Cerebellar nuclear complex (tissue), 1 donor: ENCODE results near the gene IL34.

ENCODE experiments used
- DNase-seq, 2 experiments: peaks; one replicate each; lab custom pipeline; 2025; lab: John Stamatoyannopoulos, UW

Gene IL34

GRCh38 chr16:70689035-70689969 is 42.9 kb downstream of the IL34 start:
- no peak for DNase-seq

GRCh38 chr16:70689970-70690891 is 43.9 kb downstream of the IL34 start:
- no peak for DNase-seq

- DNase-seq, result peak; percentile 93 to 94
Measured at GRCh38 chr16:70691223-70692129, 45.1 kb downstream of the IL34 start.

GRCh38 chr16:70692130-70692872 is 45.9 kb downstream of the IL34 start:
- no peak for DNase-seq

- no peak for DNase-seq
Measured at GRCh38 chr16:70692873-70693671, 46.7 kb downstream of the IL34 start.

- DNase-seq, result no peak
Measured at GRCh38 chr16:70694088-70694867, 47.9 kb downstream of the IL34 start.

GRCh38 chr16:70694868-70695218 is 48.5 kb downstream of the IL34 start:
- DNase-seq, result no peak

GRCh38 chr16:70695331-70696070 is 49.1 kb downstream of the IL34 start:
- no peak for DNase-seq

- DNase-seq, result no peak
Measured at GRCh38 chr16:70696355-70696754, 50.0 kb downstream of the IL34 start.

- no peak for DNase-seq
Measured at GRCh38 chr16:70696952-70697593, 50.7 kb downstream of the IL34 start.

- DNase-seq, result no peak
Measured at GRCh38 chr16:70697594-70698170, 51.3 kb downstream of the IL34 start.

GRCh38 chr16:70698901-70699300 is 52.5 kb downstream of the IL34 start:
- no peak for DNase-seq

- no peak for DNase-seq
Measured at GRCh38 chr16:70699696-70700095, 53.3 kb downstream of the IL34 start.

GRCh38 chr16:70700101-70701020 is 54.0 kb downstream of the IL34 start:
- no peak for DNase-seq

GRCh38 chr16:70701036-70701435 is 54.7 kb downstream of the IL34 start:
- DNase-seq, result no peak

GRCh38 chr16:70701596-70701995 is 55.2 kb downstream of the IL34 start:
- DNase-seq, result no peak

GRCh38 chr16:70701998-70702397 is 55.6 kb downstream of the IL34 start:
- DNase-seq, result no peak
